OCI-LY1 (cell line): ENCODE measurements around the gene OR5D14.

Experiments
- H2AFZ ChIP-seq: fragments of 200-600 bp; sonication (generic), shearing (Covaris generic); 2 replicates; pipeline ENCODE4 v1.6.0; 2014; ENCODE audit warnings: antibody characterized with exemption, mild to moderate bottlenecking, low read length
- H3F3A ChIP-seq: fragments of 200-600 bp; sonication (generic), shearing (Covaris generic); 2 replicates; pipeline ENCODE4 v1.6.0; 2014; ENCODE audit warnings: mild to moderate bottlenecking, antibody characterized with exemption, low read length, moderate library complexity; ENCODE audit not compliant: insufficient read depth
- H3K27ac ChIP-seq: fragments of 200-600 bp; sonication (generic); 2 replicates; pipeline ENCODE4 v1.5.1; 2014; ENCODE audit warnings: low read length, mixed run types, mild to moderate bottlenecking, low read depth; ENCODE audit not compliant: poor library complexity, severe bottlenecking
- H3K27me3 ChIP-seq: fragments of 200-600 bp; sonication (generic); 2 replicates; pipeline ENCODE4 v1.6.0; 2014; ENCODE audit warnings: antibody characterized with exemption, mild to moderate bottlenecking, low read length, moderate library complexity; ENCODE audit not compliant: insufficient read depth
- H3K36me3 ChIP-seq: fragments of 200-600 bp; sonication (generic); 2 replicates; pipeline ENCODE4 v1.6.1; 2014; ENCODE audit warnings: mild to moderate bottlenecking, antibody characterized with exemption, low read length, moderate library complexity, mixed read lengths; ENCODE audit not compliant: insufficient read depth
- H3K4me1 ChIP-seq: fragments of 200-600 bp; sonication (generic); 2 replicates; pipeline ENCODE4 v1.5.1; 2014; ENCODE audit warnings: mild to moderate bottlenecking, low read length, moderate library complexity; ENCODE audit not compliant: insufficient read depth, severe bottlenecking
- H3K4me2 ChIP-seq: fragments of 200-600 bp; sonication (generic), shearing (Covaris generic); 2 replicates; pipeline ENCODE4 v1.6.1; 2014; ENCODE audit warnings: low read length
- H3K4me3 ChIP-seq: fragments of 200-600 bp; sonication (generic); 2 replicates; pipeline ENCODE4 v1.5.1; 2014; ENCODE audit warnings: low read length, low read depth, mild to moderate bottlenecking, mixed read lengths; ENCODE audit not compliant: poor library complexity, severe bottlenecking
- H3K79me2 ChIP-seq: fragments of 200-600 bp; shearing (Covaris generic); 2 replicates; pipeline ENCODE4 v1.6.1; 2016; ENCODE audit warnings: mixed run types, low read length, mixed read lengths; ENCODE audit not compliant: insufficient read depth
- H3K9ac ChIP-seq: fragments of 200-600 bp; sonication (generic), shearing (Covaris generic); 2 replicates; pipeline ENCODE4 v1.6.1; 2014; ENCODE audit warnings: mild to moderate bottlenecking, low read length, mixed read lengths
- H3K9me2 ChIP-seq: fragments of 200-600 bp; sonication (generic), shearing (Covaris generic); 2 replicates; pipeline ENCODE4 v1.6.1; 2014; ENCODE audit warnings: low read depth, mild to moderate bottlenecking, low read length, mixed read lengths
- H3K9me3 ChIP-seq: fragments of 200-600 bp; shearing (Covaris generic); 2 replicates; pipeline ENCODE4 v1.6.1; 2014; ENCODE audit warnings: low read length, mixed read lengths
- H4K20me1 ChIP-seq: fragments of 200-600 bp; sonication (generic), shearing (Covaris generic); 2 replicates; pipeline ENCODE4 v1.6.0; 2016; ENCODE audit warnings: mild to moderate bottlenecking, low read length; ENCODE audit not compliant: insufficient read depth
- CTCF ChIP-seq: fragments of 200-600 bp; sonication (generic), shearing (Covaris generic); IDR thresholded peaks from 2 replicates; pipeline ENCODE4 v1.5.1; 2017; ENCODE audit warnings: mild to moderate bottlenecking, antibody characterized with exemption, low read length, moderate library complexity, mixed read lengths
- EZH2 ChIP-seq: fragments of 200-600 bp; sonication (generic), shearing (Covaris generic); IDR thresholded peaks from 2 replicates; pipeline ENCODE4 v1.8.0; 2017; ENCODE audit warnings: borderline replicate concordance, mixed run types, mild to moderate bottlenecking, antibody characterized with exemption, low read length, moderate library complexity, mixed read lengths

OR5D14 gene

GRCh38 chr11:55819330-55819729 is 24.0 kb downstream of the OR5D14 start, which contains the start of gene OR5D18:
Gene OR5D18, plus strand, starts transcription at chr11:55819630. Its CDS starts 0 bp downstream, at chr11:55819630.
- TF ChIP-seq CTCF (no peak), EZH2 (no peak)
- no peaks in the 10 kb centered on the region for H3K79me2 ChIP-seq
- no peaks in the 10 kb centered on the region for H3K9me2 ChIP-seq

GRCh38 chr11:55826919-55827318 is 31.6 kb downstream of the OR5D14 start, which contains the start of gene OR5L2:
Gene OR5L2, plus strand, starts transcription at chr11:55827219. Its CDS starts 0 bp downstream, at chr11:55827219.
- no peaks in the 10 kb centered on the region for H3K9me2 ChIP-seq
- no peak within 1 kb of the TSS for H3K27ac ChIP-seq
- H3K4me2 ChIP-seq = no peak within 1 kb of the TSS
- H2AFZ ChIP-seq = no peak within 1 kb of the TSS
- H3K9me3 ChIP-seq = no peaks in the 10 kb centered on the region
- no peak within 1 kb of the TSS for H3K4me3 ChIP-seq
- no peaks in the 10 kb centered on the region for H3K27me3 ChIP-seq
- no peaks in the 10 kb centered on the region for H3K79me2 ChIP-seq
- no peaks in the 10 kb centered on the region for H4K20me1 ChIP-seq
- no peaks in the 10 kb centered on the region for H3K36me3 ChIP-seq
- TF ChIP-seq CTCF = no peak
- no peak for TF ChIP-seq EZH2
- no peak within 1 kb of the TSS for H3K9ac ChIP-seq
- H3K4me1 ChIP-seq = no peaks in the 10 kb centered on the region
- no peaks in the 10 kb centered on the region for H3F3A ChIP-seq

More at GRCh38 chr11:55819330-55819729, 24.0 kb downstream of the OR5D14 start, which contains the start of gene OR5D18:
- Histone ChIP-seq H3K36me3 (no peaks in the 10 kb centered on the region), H4K20me1 (no peaks in the 10 kb centered on the region), H3K4me1 (no peaks in the 10 kb centered on the region), H3K27ac (no peak within 1 kb of the TSS), H3K9me3 (no peaks in the 10 kb centered on the region), H3K4me2 (no peak within 1 kb of the TSS), H3K27me3 (no peaks in the 10 kb centered on the region), H3K9ac (no peak within 1 kb of the TSS), H3K4me3 (no peak within 1 kb of the TSS), H3F3A (no peaks in the 10 kb centered on the region), H2AFZ (no peak within 1 kb of the TSS)

- H3K27me3 ChIP-seq = no peaks in the 10 kb centered on the region
- no peak within 1 kb of the TSS for H3K4me2 ChIP-seq
- no peak within 1 kb of the TSS for H3K27ac ChIP-seq
- H3K4me3 ChIP-seq = no peak within 1 kb of the TSS
- no peak within 1 kb of the TSS for H3K9ac ChIP-seq
- no peaks in the 10 kb centered on the region for H3F3A ChIP-seq
- H3K79me2 ChIP-seq = no peaks in the 10 kb centered on the region
- H4K20me1 ChIP-seq = no peaks in the 10 kb centered on the region
- no peaks in the 10 kb centered on the region for H3K9me3 ChIP-seq
- no peak within 1 kb of the TSS for H2AFZ ChIP-seq
- TF ChIP-seq CTCF (no peak), EZH2 (no peak)
- H3K36me3 ChIP-seq = no peaks in the 10 kb centered on the region
- no peaks in the 10 kb centered on the region for H3K9me2 ChIP-seq
- H3K4me1 ChIP-seq = no peaks in the 10 kb centered on the region
These were observed 43.1 kb downstream of the OR5D14 start, which contains the start of gene OR5D16 for GRCh38 chr11:55838452-55838851. Gene OR5D16, plus strand, starts transcription at chr11:55838752. Its CDS starts 0 bp downstream, at chr11:55838752.
